Adrenal gland (tissue), 12 donors: ENCODE measurements around the gene FERMT3. TPM values are rescaled to one million over a fixed set of nuclear protein-coding genes. Genes with fewer than 3 reads are reported as not detected.

Experiments used
- DNase-seq, 7 donors: peaks; one replicate each; pipeline ENCODE4 v3.0.0-alpha.2; 2019 to 2020
- H3K27ac ChIP-seq, 5 donors: fragments of 200-600 bp; sonication (generic) in 4 of 5; 1 replicate in 3 of 5; 2 replicates in 2 of 5; pipeline versions ENCODE4 v1.5.1 to v1.8.0; 2016 to 2020; ENCODE audit warnings: mild to moderate bottlenecking in 1 of 5
- H3K27me3 ChIP-seq: fragments of 200-600 bp; 2 replicates; pipeline ENCODE4 v1.8.0; 2021
- H3K36me3 ChIP-seq, 2 donors: fragments of 200-600 bp; replicated peaks in 1 of 2; 1 replicate in 1 of 2; 2 replicates in 1 of 2; pipeline versions ENCODE4 v1.5.1 to v1.8.0; 2018 to 2022
- H3K4me1 ChIP-seq, 2 donors: fragments of 200-600 bp; replicated peaks in 1 of 2; 1 replicate in 1 of 2; 2 replicates in 1 of 2; pipeline versions ENCODE4 v1.5.1 to v1.8.0; 2018 to 2021
- H3K4me3 ChIP-seq, 4 donors: fragments of 200-600 bp; sonication (generic) in 3 of 4; one replicate each; pipeline ENCODE4 v1.5.1; 2016 to 2018
- H3K9me3 ChIP-seq, 3 donors: fragments of 200-600 bp; sonication (generic) in 1 of 3; replicated peaks in 1 of 3; 1 replicate in 2 of 3; 2 replicates in 1 of 3; pipeline versions ENCODE4 v1.5.1 to v1.8.0; 2016 to 2021
- POLR2A ChIP-seq, 2 donors: fragments of 450-650 bp; IDR thresholded peaks; one replicate each; pipeline ENCODE4 v1.6.1; 2017; ENCODE audit warnings: antibody characterized with exemption in 2 of 2, mild to moderate bottlenecking in 2 of 2, moderate library complexity in 1 of 2
- WGBS, 4 donors: extraction: QIAGEN DNeasy Blood & Tissue Kit in 2 of 4; methylation state at CpG; one replicate each; pipeline versions ENCODE4 v1.1.5 to v1.1.7; 2013 to 2017; 5-methylcytosine and 5-hydroxymethylcytosine counted together
- intact Hi-C, 2 donors: fragments of 100-400 bp; cut with DNase I; formaldehyde crosslinking; loops; one replicate each; pipeline versions ENCODE4 v1.14.1 to v1.15.0; 2022 to 2023
- polyA plus RNA-seq, 3 donors: library from polyadenylated mRNA; stranded (reverse); fragments of 200-250 nt in 2 of 3; fragments of 350-450 nt in 1 of 3; fragmentation: Illumina TruSeq in 1 of 3; extraction: RNeasy Lipid Tissue Mini Kit (QIAGEN cat#74804) in 1 of 3; gene quantifications; one replicate each; pipeline ENCODE4 v1.2.3, GENCODE V29; 2013 to 2014
- total RNA-seq, 9 donors: library from RNA; depleted of rRNA in 4 of 9; stranded (reverse); fragments of >200 nt in 4 of 9; fragments of 120-200 nt in 1 of 9; fragmentation: NEBNext Ultra II Directional in 1 of 9; extraction: Animal tissue kit (Norgen Biotek cat#: 25700) in 1 of 9; gene quantifications; one replicate each; pipeline versions ENCODE4 v1.1.0 to v1.2.4, GENCODE V29; 2013 to 2023
- TF ChIP-seq, protein P1 (sequence below), 6 experiments: fragments of 450-650 bp in 4 of 6; fragments of 200-600 bp in 2 of 6; sonication (generic) in 1 of 6; IDR thresholded peaks; 1 replicate in 5 of 6; 2 replicates in 1 of 6; pipeline versions ENCODE4 v1.5.1 to v1.8.0; 2016 to 2021; ENCODE audit warnings: antibody characterized with exemption in 6 of 6, mild to moderate bottlenecking in 2 of 6, moderate library complexity in 1 of 6
- donor health status: healthy with polysubstance abuse.
- donor health status: Bipolar disorder and iron deficiency.
- donor health status: DM: yes; HTN: yes; CAD: no.
- donor health status: DM: no; HTN: no; CAD: no.
- donor health status: DM: no; HTN: no; CAD: no.
- donor health status: DM: yes; HTN: yes; CAD: no.

FERMT3 gene
- total and polyA plus RNA-seq, 12 donors: 3.2 to 77.0 (median 33.7) TPM

DNA sequence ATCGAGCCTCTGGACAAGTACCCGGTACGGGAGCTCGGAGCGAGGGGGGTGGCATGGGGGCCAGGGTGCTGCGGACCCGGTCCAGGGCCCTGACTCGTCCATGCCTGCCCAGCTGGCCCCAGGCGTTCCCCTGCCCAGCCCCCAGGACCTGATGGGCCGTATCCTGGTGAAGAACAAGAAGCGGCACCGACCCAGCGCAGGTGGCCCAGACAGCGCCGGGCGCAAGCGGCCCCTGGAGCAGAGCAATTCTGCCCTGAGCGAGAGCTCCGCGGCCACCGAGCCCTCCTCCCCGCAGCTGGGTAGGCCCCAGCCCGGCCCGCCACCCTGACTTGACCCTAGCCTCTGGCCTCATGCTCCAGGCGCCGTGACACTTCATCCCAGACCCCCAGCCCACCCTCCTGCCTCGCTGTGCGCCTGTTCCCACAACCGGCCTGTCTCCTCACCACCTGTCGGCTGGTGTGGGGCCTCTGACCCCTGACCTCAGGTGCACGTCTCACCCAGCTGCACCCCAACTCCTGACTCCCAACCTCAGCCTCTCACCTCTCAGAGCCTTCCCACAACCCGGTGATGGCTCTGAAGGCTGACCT, 52.5 kb downstream of the FERMT3 start:
- 90 to 92% (median 92%) methylated on average over 10 to 32 of the region's 32 CpGs for WGBS, 4 donors
- intact Hi-C loops: no loop called here
- Histone ChIP-seq H3K9me3 (no peaks in the 10 kb centered on the region), H3K27ac (no peak overlapping the region), H3K36me3 (peaks cover 0 to 97% of the 10 kb centered on the region in 2 donors), H3K4me3 (no peak overlapping the region), H3K27me3 (no peaks in the 10 kb centered on the region), H3K4me1 (peaks cover 0 to under 1% of the 10 kb centered on the region in 2 donors)
- peak in 1 of 7 donors; percentile 23 for DNase-seq
- no peak for TF ChIP-seq POLR2A (IDR thresholded peaks at IDR 0.05)
- TF ChIP-seq, protein P1, sequence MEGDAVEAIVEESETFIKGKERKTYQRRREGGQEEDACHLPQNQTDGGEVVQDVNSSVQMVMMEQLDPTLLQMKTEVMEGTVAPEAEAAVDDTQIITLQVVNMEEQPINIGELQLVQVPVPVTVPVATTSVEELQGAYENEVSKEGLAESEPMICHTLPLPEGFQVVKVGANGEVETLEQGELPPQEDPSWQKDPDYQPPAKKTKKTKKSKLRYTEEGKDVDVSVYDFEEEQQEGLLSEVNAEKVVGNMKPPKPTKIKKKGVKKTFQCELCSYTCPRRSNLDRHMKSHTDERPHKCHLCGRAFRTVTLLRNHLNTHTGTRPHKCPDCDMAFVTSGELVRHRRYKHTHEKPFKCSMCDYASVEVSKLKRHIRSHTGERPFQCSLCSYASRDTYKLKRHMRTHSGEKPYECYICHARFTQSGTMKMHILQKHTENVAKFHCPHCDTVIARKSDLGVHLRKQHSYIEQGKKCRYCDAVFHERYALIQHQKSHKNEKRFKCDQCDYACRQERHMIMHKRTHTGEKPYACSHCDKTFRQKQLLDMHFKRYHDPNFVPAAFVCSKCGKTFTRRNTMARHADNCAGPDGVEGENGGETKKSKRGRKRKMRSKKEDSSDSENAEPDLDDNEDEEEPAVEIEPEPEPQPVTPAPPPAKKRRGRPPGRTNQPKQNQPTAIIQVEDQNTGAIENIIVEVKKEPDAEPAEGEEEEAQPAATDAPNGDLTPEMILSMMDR (IDR thresholded peaks at IDR 0.05): no peak

DNA sequence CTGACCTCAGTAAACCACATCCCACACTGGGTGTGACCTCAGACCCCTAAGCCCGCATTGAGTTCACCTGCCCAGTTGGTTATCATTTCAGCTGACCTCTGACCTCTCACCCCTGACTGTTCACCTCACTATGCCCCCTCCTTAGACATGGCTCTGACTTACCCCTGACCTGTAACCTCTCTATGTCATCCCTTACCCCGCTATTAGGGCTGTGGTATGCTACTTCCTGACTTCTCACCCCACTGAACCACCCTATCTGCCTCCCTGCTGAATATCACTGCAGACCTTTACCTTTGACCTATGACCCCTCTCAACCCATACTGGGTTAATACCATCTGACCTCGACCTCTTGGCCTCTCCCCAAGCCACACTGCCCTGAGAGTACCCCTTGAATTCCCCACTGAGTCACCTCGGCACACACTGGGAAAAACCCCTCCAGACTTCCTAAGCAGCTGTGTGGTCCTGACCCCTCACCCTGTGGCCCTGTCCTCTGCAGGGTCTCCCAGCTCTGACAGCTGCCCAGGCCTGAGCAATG, 53.1 kb downstream of the FERMT3 start:
- Histone ChIP-seq H3K27ac (no peak overlapping the region), H3K36me3 (peaks cover 0 to 100% of the 10 kb centered on the region in 2 donors), H3K27me3 (no peaks in the 10 kb centered on the region), H3K4me3 (no peak overlapping the region), H3K4me1 (no peaks in the 10 kb centered on the region), H3K9me3 (no peaks in the 10 kb centered on the region)
- intact Hi-C loops: no loop called here
- no peak for TF ChIP-seq POLR2A (IDR thresholded peaks at IDR 0.05)
- TF ChIP-seq, protein P1 (IDR thresholded peaks at IDR 0.05): no peak
- 77 to 86% (median 81%) methylated on average over 4 of the region's 4 CpGs for WGBS, 4 donors
- DNase-seq: peak in 1 of 7 donors; percentile 22

DNA sequence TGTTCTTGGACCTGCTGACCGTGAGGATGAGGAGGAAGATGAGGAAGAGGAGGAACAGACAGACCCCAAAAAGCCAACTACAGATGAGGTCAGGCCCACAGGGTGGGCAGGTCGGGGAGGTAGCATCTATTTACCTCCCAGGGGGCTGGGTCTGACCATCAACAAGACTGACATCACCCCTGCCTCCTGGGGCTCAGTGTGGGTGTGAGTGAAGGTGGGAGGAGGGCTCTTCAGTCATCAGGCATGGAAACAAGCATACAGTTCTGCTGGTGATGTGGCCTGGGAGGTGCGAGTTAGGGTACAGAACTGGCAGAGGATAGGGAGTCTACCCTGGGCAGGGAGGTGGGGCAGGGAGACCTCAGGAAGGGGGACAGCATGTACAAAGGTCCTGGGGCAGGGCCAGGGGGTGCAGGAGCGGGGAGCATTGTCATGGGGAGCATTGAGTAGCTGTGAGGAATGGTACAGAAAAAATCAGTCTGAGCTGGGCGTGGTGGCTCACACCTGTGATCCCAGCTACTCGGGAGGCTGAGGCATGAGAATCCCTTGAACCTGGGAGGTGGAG, 53.7 kb downstream of the FERMT3 start:
- H3K27me3 ChIP-seq: no peaks in the 10 kb centered on the region
- H3K36me3 ChIP-seq: peaks cover 0 to 100% of the 10 kb centered on the region in 2 donors
- WGBS, 4 donors: 92 to 96% (median 94%) methylated on average over 6 of the region's 6 CpGs
- H3K9me3 ChIP-seq: no peaks in the 10 kb centered on the region
- intact Hi-C loops: no loop called here
- DNase-seq: no peak
- no peaks in the 10 kb centered on the region for H3K4me1 ChIP-seq
- TF ChIP-seq POLR2A (IDR thresholded peaks at IDR 0.05): no peak
- TF ChIP-seq, protein P1 (IDR thresholded peaks at IDR 0.05): no peak
- H3K4me3 ChIP-seq: no peak overlapping the region
- no peak overlapping the region for H3K27ac ChIP-seq

DNA sequence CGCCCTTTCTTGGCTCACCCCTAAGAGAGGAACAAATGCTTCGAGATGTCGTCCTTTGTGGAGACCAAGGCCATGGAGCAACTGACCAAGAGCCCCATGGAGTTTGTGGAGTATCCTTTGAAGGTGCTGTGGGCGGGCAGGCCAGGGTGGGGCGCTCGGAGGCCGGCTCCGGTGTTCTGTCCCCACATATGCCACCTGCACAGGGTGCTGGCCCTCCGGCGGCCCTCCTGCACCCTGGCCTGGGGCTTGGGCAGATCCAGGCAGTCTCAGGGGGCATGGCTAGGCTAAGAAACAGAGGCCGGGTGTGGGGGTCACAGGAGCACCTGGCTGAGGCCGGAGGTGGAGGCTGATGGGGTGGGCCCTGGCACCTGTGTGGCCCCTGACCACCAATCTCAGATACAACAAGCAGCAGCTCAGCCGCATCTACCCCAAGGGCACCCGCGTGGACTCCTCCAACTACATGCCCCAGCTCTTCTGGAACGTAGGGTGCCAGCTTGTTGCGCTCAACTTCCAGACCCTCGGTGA, 55.1 kb downstream of the FERMT3 start:
- H3K27ac ChIP-seq: no peak overlapping the region
- H3K4me3 ChIP-seq: no peak overlapping the region
- no peaks in the 10 kb centered on the region for H3K27me3 ChIP-seq
- peak in 1 of 7 donors; percentile 25 for DNase-seq
- H3K36me3 ChIP-seq: peaks cover 0 to 98% of the 10 kb centered on the region in 2 donors
- peaks cover 0 to 10% of the 10 kb centered on the region in 2 donors for H3K4me1 ChIP-seq
- TF ChIP-seq, protein P1 (IDR thresholded peaks at IDR 0.05): no peak
- no peak for TF ChIP-seq POLR2A (IDR thresholded peaks at IDR 0.05)
- no peaks in the 10 kb centered on the region for H3K9me3 ChIP-seq
- intact Hi-C loops: no loop called here
- 86 to 95% (median 93%) methylated on average over 11 to 18 of the region's 18 CpGs for WGBS, 4 donors
